Subcutaneous abdominal adipose tissue (tissue), 5 donors: ENCODE measurements around the gene CUBN.

Source experiments
- H3K27ac ChIP-seq: one replicate; pipeline ENCODE4 v1.7.0; 2013; ENCODE audit warnings: low read depth, mild to moderate bottlenecking, inconsistent platforms, low read length, moderate library complexity
- H3K27me3 ChIP-seq, 5 donors: one replicate each; pipeline ENCODE4 v1.7.0; 2013; ENCODE audit warnings: low read length in 5 of 5, inconsistent platforms in 1 of 5; ENCODE audit not compliant: control insufficient read depth in 5 of 5, insufficient read depth in 4 of 5
- H3K36me3 ChIP-seq, 5 donors: one replicate each; pipeline ENCODE4 v1.7.0; 2013; ENCODE audit warnings: low read length in 5 of 5; ENCODE audit not compliant: control insufficient read depth in 5 of 5, insufficient read depth in 5 of 5
- H3K4me1 ChIP-seq, 5 donors: one replicate each; pipeline ENCODE4 v1.7.0; 2013; ENCODE audit warnings: low read length in 5 of 5, mild to moderate bottlenecking in 3 of 5, moderate library complexity in 1 of 5; ENCODE audit not compliant: control insufficient read depth in 5 of 5, insufficient read depth in 5 of 5
- H3K4me3 ChIP-seq, 5 donors: one replicate each; pipeline ENCODE4 v1.7.0; 2013; ENCODE audit warnings: low read length in 5 of 5, low read depth in 1 of 5
- H3K9ac ChIP-seq, 5 donors: one replicate each; pipeline ENCODE4 v1.7.0; 2013; ENCODE audit warnings: low read length in 5 of 5, mild to moderate bottlenecking in 4 of 5, moderate library complexity in 3 of 5
- H3K9me3 ChIP-seq, 5 donors: one replicate each; pipeline ENCODE4 v1.7.0; 2013; ENCODE audit warnings: low read length in 5 of 5; ENCODE audit not compliant: control insufficient read depth in 5 of 5
- donor health status: healthy.
- donor health status: healthy.
- donor health status: healthy.
- donor health status: healthy.
- donor health status: healthy.

The CUBN gene

GRCh38 chr10:16857419-16857818, 272.2 kb downstream of the CUBN start:
- Histone ChIP-seq H3K9ac (no peak overlapping the region), H3K9me3 (peaks cover 0 to 3% (median 0%) of the 10 kb centered on the region in 5 donors)

GRCh38 chr10:16856567-16856966, 273.0 kb downstream of the CUBN start:
- Histone ChIP-seq H3K4me3 (no peak overlapping the region), H3K36me3 (no peaks in the 10 kb centered on the region), H3K27ac (no peak overlapping the region)

More at GRCh38 chr10:16857419-16857818, 272.2 kb downstream of the CUBN start:
- no peaks in the 10 kb centered on the region for H3K27me3 ChIP-seq
- H3K4me3 ChIP-seq, result no peak overlapping the region
- no peak overlapping the region for H3K27ac ChIP-seq
- H3K4me1 ChIP-seq, result peaks cover 0 to 7% (median 0%) of the 10 kb centered on the region in 5 donors
- no peaks in the 10 kb centered on the region for H3K36me3 ChIP-seq

GRCh38 chr10:16856092-16856491, 273.5 kb downstream of the CUBN start:
- Histone ChIP-seq H3K4me3 (no peak overlapping the region), H3K27ac (no peak overlapping the region), H3K9me3 (peaks cover 0 to 3% (median 0%) of the 10 kb centered on the region in 5 donors), H3K4me1 (peaks cover 0 to 7% (median 0%) of the 10 kb centered on the region in 5 donors), H3K36me3 (no peaks in the 10 kb centered on the region), H3K9ac (no peak overlapping the region), H3K27me3 (no peaks in the 10 kb centered on the region)

More at GRCh38 chr10:16856567-16856966, 273.0 kb downstream of the CUBN start:
- Histone ChIP-seq H3K9me3 (peaks cover 0 to 3% (median 0%) of the 10 kb centered on the region in 5 donors), H3K4me1 (peaks cover 0 to 7% (median 0%) of the 10 kb centered on the region in 5 donors), H3K9ac (peak overlapping the region in 1 of 5 donors; percentile 5), H3K27me3 (no peaks in the 10 kb centered on the region)

GRCh38 chr10:16854623-16855022, 275.0 kb downstream of the CUBN start:
- H3K36me3 ChIP-seq, result no peaks in the 10 kb centered on the region
- H3K4me1 ChIP-seq, result peaks cover 0 to 7% (median 0%) of the 10 kb centered on the region in 5 donors
- no peak overlapping the region for H3K4me3 ChIP-seq
- H3K9me3 ChIP-seq, result no peaks in the 10 kb centered on the region
- no peak overlapping the region for H3K9ac ChIP-seq
- H3K27me3 ChIP-seq, result no peaks in the 10 kb centered on the region
- H3K27ac ChIP-seq, result no peak overlapping the region

- Histone ChIP-seq H3K9ac (no peak overlapping the region), H3K4me1 (peaks cover 0 to 7% (median 0%) of the 10 kb centered on the region in 5 donors), H3K4me3 (no peak overlapping the region), H3K27me3 (no peaks in the 10 kb centered on the region), H3K9me3 (no peaks in the 10 kb centered on the region), H3K27ac (no peak overlapping the region), H3K36me3 (no peaks in the 10 kb centered on the region)
Observed at GRCh38 chr10:16853809-16854208, 275.8 kb downstream of the CUBN start.

GRCh38 chr10:16853201-16853600, 276.4 kb downstream of the CUBN start:
- Histone ChIP-seq H3K9ac (no peak overlapping the region), H3K27ac (no peak overlapping the region), H3K36me3 (no peaks in the 10 kb centered on the region), H3K27me3 (no peaks in the 10 kb centered on the region), H3K4me1 (peaks cover 0 to 8% (median 5%) of the 10 kb centered on the region in 5 donors), H3K4me3 (no peak overlapping the region), H3K9me3 (no peaks in the 10 kb centered on the region)

GRCh38 chr10:16852624-16853023, 277.0 kb downstream of the CUBN start:
- no peak overlapping the region for H3K27ac ChIP-seq
- H3K4me3 ChIP-seq, result no peak overlapping the region
- H3K27me3 ChIP-seq, result no peaks in the 10 kb centered on the region
- H3K4me1 ChIP-seq, result peaks cover 0 to 11% (median 8%) of the 10 kb centered on the region in 5 donors
- no peaks in the 10 kb centered on the region for H3K36me3 ChIP-seq
- H3K9ac ChIP-seq, result no peak overlapping the region
- H3K9me3 ChIP-seq, result no peaks in the 10 kb centered on the region

- H3K4me3 ChIP-seq, result no peak overlapping the region
- H3K27ac ChIP-seq, result no peak overlapping the region
- no peak overlapping the region for H3K9ac ChIP-seq
- no peaks in the 10 kb centered on the region for H3K36me3 ChIP-seq
- no peaks in the 10 kb centered on the region for H3K9me3 ChIP-seq
- no peaks in the 10 kb centered on the region for H3K27me3 ChIP-seq
- peaks cover 0 to 18% (median 12%) of the 10 kb centered on the region in 5 donors for H3K4me1 ChIP-seq
Observed at GRCh38 chr10:16848562-16849154, 281.0 kb downstream of the CUBN start.

- Histone ChIP-seq H3K27me3 (no peaks in the 10 kb centered on the region), H3K4me1 (peaks cover 0 to 22% (median 15%) of the 10 kb centered on the region in 5 donors), H3K4me3 (no peak overlapping the region), H3K36me3 (no peaks in the 10 kb centered on the region), H3K9me3 (no peaks in the 10 kb centered on the region), H3K9ac (no peak overlapping the region), H3K27ac (no peak overlapping the region)
Observed at GRCh38 chr10:16847644-16848043, 282.0 kb downstream of the CUBN start.

GRCh38 chr10:16845248-16845647, 284.4 kb downstream of the CUBN start:
- peaks cover 0 to 22% (median 15%) of the 10 kb centered on the region in 5 donors for H3K4me1 ChIP-seq
- no peaks in the 10 kb centered on the region for H3K36me3 ChIP-seq
- peak overlapping the region in 2 of 5 donors; percentile 1 to 17 for H3K9ac ChIP-seq
- no peak overlapping the region for H3K4me3 ChIP-seq
- no peaks in the 10 kb centered on the region for H3K27me3 ChIP-seq
- peak overlapping the region; percentile 47 for H3K27ac ChIP-seq
- no peaks in the 10 kb centered on the region for H3K9me3 ChIP-seq
